Stimulated activated CD4-positive, alpha-beta T cell treated with anti-CD3 and anti-CD28 coated beads, Interleukin-12 subunit alpha, Interleukin-12 subunit beta, amount 100 ng/mL, for 4 hours (primary cell): Measurements from ENCODE around the gene MAP3K3.

Experiments
- DNase-seq: peaks from one replicate; pipeline ENCODE4 v3.0.0-alpha.2; 2020

MAP3K3 gene

GRCh38 chr17:63621684-63622573, at the start of gene MAP3K3:
MAP3K3 (plus strand) TSS chr17:63622417; CDS start chr17:63622760, 343 bp downstream.
- DNase-seq = peak; percentile 90

- DNase-seq = no peak
Measured at GRCh38 chr17:63573634-63574033, 48.6 kb upstream of the MAP3K3 start.

- DNase-seq = no peak
Measured at GRCh38 chr17:63578027-63578768, 44.0 kb upstream of the MAP3K3 start.

GRCh38 chr17:63578769-63579111, 43.5 kb upstream of the MAP3K3 start:
- DNase-seq = no peak

- DNase-seq = no peak
Measured at GRCh38 chr17:63579633-63580032, 42.6 kb upstream of the MAP3K3 start.

- no peak for DNase-seq
Measured at GRCh38 chr17:63587770-63588169, 34.4 kb upstream of the MAP3K3 start.

GRCh38 chr17:63588797-63589196, 33.4 kb upstream of the MAP3K3 start:
- DNase-seq = no peak

- no peak for DNase-seq
Measured at GRCh38 chr17:63589646-63590045, 32.6 kb upstream of the MAP3K3 start.

GRCh38 chr17:63592797-63593196, 29.4 kb upstream of the MAP3K3 start:
- no peak for DNase-seq

- DNase-seq = no peak
Measured at GRCh38 chr17:63595132-63595531, 27.1 kb upstream of the MAP3K3 start.

GRCh38 chr17:63596856-63597586, 25.2 kb upstream of the MAP3K3 start:
- DNase-seq = no peak

GRCh38 chr17:63598281-63598680, 23.9 kb upstream of the MAP3K3 start:
- DNase-seq = no peak

GRCh38 chr17:63600569-63601438, 21.4 kb upstream of the MAP3K3 start, which contains the start of gene TACO1:
TACO1 (plus strand) TSS chr17:63600895; CDS start chr17:63601084, 189 bp downstream.
- DNase-seq = peak; percentile 77

- DNase-seq = no peak
Measured at GRCh38 chr17:63601439-63602371, 20.5 kb upstream of the MAP3K3 start.

- DNase-seq = no peak
Measured at GRCh38 chr17:63609816-63610573, 12.2 kb upstream of the MAP3K3 start.

- no peak for DNase-seq
Measured at GRCh38 chr17:63610854-63611253, 11.4 kb upstream of the MAP3K3 start.

- DNase-seq = no peak
Measured at GRCh38 chr17:63611354-63611753, 10.9 kb upstream of the MAP3K3 start.

GRCh38 chr17:63613663-63614062, 8.6 kb upstream of the MAP3K3 start:
- no peak for DNase-seq

- no peak for DNase-seq
Measured at GRCh38 chr17:63621229-63621683, 961 bp upstream of the MAP3K3 start.
